ENCODE data around the gene PRR18. TPM values are rescaled to one million over a fixed set of nuclear protein-coding genes. Genes with fewer than 3 reads are reported as not detected.

The PRR18 gene
- total and polyA plus RNA-seq, 2 of the 8 experiments (the other 6 are each of a cell fraction or from before 2014, with no cell fraction given) = 0.08 to 0.19 TPM

DNA sequence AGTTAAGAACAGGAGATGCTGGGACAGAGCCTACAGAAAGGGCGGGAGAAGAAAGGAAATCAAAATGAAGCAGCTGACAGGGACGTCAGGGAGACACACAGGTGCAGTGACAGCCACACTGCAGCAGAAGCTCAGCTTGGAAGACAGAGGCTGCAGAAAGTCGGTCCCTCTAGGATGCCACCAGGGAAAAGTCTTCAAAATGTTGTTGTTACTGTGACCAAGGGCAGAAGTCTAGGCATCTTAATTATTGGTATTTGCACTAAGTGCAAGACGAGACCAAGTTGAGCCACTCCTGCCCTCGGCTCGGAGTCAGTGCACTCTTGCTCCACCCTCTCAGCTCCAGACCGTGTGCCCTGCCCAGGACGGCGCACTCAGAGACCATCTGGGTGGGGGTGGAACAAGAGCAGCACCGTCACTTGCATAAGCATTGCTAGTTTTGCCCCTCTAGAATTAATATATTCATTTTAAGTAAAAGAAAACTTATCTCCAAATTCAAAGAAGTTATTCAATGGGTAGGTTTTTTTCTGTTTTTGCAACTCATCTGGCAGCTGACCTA is 2.6 kb downstream of the PRR18 start (continued):
- TF ChIP-seq CTCF (IDR thresholded peaks at IDR 0.05; ENCODE audit: control extremely low read depth in 1 of 3, insufficient read depth in 1 of 3, low read depth in 1 of 3, low read length in 3 of 3) (no peak), FOSL1 (IDR thresholded peaks at IDR 0.05; ENCODE audit: insufficient read depth, low read depth, low read length) (no peak), SP1 (IDR thresholded peaks at IDR 0.05; ENCODE audit: low read depth, low read length) (no peak), TEAD4 (IDR thresholded peaks at IDR 0.05; ENCODE audit: low read depth, low read length) (no peak), TAF7 (optimal IDR thresholded peaks at IDR 0.05; ENCODE audit: borderline replicate concordance, low read depth, low read length) (no peak)
- TF ChIP-seq, protein P1, sequence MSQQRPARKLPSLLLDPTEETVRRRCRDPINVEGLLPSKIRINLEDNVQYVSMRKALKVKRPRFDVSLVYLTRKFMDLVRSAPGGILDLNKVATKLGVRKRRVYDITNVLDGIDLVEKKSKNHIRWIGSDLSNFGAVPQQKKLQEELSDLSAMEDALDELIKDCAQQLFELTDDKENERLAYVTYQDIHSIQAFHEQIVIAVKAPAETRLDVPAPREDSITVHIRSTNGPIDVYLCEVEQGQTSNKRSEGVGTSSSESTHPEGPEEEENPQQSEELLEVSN (IDR thresholded peaks at IDR 0.05) = no peak; the same call in 1 of the 2 replicates

Data from H1 (cell line).